ENCODE data around the gene CBX8.

GRCh38 chr17:79832218-79833109 is 35.6 kb upstream of the CBX8 start:
- TF ChIP-seq, protein P1, sequence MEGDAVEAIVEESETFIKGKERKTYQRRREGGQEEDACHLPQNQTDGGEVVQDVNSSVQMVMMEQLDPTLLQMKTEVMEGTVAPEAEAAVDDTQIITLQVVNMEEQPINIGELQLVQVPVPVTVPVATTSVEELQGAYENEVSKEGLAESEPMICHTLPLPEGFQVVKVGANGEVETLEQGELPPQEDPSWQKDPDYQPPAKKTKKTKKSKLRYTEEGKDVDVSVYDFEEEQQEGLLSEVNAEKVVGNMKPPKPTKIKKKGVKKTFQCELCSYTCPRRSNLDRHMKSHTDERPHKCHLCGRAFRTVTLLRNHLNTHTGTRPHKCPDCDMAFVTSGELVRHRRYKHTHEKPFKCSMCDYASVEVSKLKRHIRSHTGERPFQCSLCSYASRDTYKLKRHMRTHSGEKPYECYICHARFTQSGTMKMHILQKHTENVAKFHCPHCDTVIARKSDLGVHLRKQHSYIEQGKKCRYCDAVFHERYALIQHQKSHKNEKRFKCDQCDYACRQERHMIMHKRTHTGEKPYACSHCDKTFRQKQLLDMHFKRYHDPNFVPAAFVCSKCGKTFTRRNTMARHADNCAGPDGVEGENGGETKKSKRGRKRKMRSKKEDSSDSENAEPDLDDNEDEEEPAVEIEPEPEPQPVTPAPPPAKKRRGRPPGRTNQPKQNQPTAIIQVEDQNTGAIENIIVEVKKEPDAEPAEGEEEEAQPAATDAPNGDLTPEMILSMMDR (conservative IDR thresholded peaks at IDR 0.05): no peak
- peak; percentile 49 for TF ChIP-seq ZFX (IDR thresholded peaks at IDR 0.05)

All from C4-2B (cell line).